A549 (cell line): ENCODE measurements around the gene SAG.

ENCODE experiments used
- CEBPB ChIP-seq, 2 experiments: fragments of >200 bp in 1 of 2; sonication (Bioruptor Twin) in 1 of 2; formaldehyde crosslinking in 1 of 2; IDR thresholded peaks; 2 replicates each; pipeline ENCODE4 v1.6.1; 2012 to 2016
- CHD2 ChIP-seq: fragments of 150-350 bp; IDR thresholded peaks from 2 replicates; pipeline ENCODE4 v1.6.1; 2014; ENCODE audit warnings: low read length; ENCODE audit not compliant: partially characterized antibody
- CTCF ChIP-seq: fragments of >200 bp; sonication (Bioruptor Twin); formaldehyde crosslinking; IDR thresholded peaks from 3 replicates; pipeline ENCODE4 v1.5.1; 2016
- KDM5A ChIP-seq: fragments of 200-600 bp; sonication (generic); IDR thresholded peaks from 2 replicates; pipeline ENCODE4 v1.6.1; 2016; ENCODE audit warnings: antibody characterized with exemption, mild to moderate bottlenecking
- MAX ChIP-seq: IDR thresholded peaks from 2 replicates; pipeline ENCODE4 v1.6.1; 2012
- MYC ChIP-seq: IDR thresholded peaks from 2 replicates; pipeline ENCODE4 v1.6.1; 2012; ENCODE audit warnings: mild to moderate bottlenecking, inconsistent platforms, low read length, improper control_type of control experiment, borderline replicate concordance
- POLR2A ChIP-seq: IDR thresholded peaks from 2 replicates; pipeline ENCODE4 v1.6.1; 2012; ENCODE audit warnings: mild to moderate bottlenecking, low read length
- RFX5 ChIP-seq: fragments of 450-650 bp; IDR thresholded peaks from 2 replicates; pipeline ENCODE4 v1.7.1; 2014; ENCODE audit warnings: antibody characterized with exemption, mild to moderate bottlenecking, moderate library complexity
- TP53 ChIP-seq: fragments of 250-450 bp; sonication (Bioruptor Pico); IDR thresholded peaks from 2 replicates; pipeline ENCODE4 v1.5.0; 2021; ENCODE audit warnings: mild to moderate bottlenecking, moderate library complexity

- TF ChIP-seq POLR2A (no peak), RFX5 (no peak), TP53 (CRISPR knock-in tag) (no peak), KDM5A (no peak), MAX (no peak), CHD2 (no peak), MYC (no peak), CEBPB (IDR thresholded peaks at IDR 0.05) (no peak), CTCF (no peak)
Observed at GRCh38 chr2:233285921-233286320, 21.7 kb upstream of the SAG start.
